HepG2 (cell line): ENCODE results near the gene COLEC12. TPM values are rescaled to one million over a fixed set of nuclear protein-coding genes. Genes with fewer than 3 reads are reported as not detected.

Experiments
- ATAC-seq: fragments of 200-7000 bp; cut with Tn5 transposase; 3 replicates; pipeline ENCODE4 v1.9.1; 2020; ENCODE audit warnings: mild to moderate bottlenecking, moderate library complexity
- BruUV-seq: library from RNA; stranded (reverse); fragments of 400-500 nt; replicated peaks from 2 replicates; lab custom pipeline; 2021; lab: Mats Ljungman, UMichigan
- CTCF ChIA-PET: fragments of 300-600 bp; formaldehyde crosslinking; extraction: SDS; loops from one replicate; lab custom pipeline; 2021; ENCODE audit warnings: low total read pairs, inconsistent platforms, low intra/inter-chr PET ratio; lab: Yijun Ruan, JAX
- POLR2A ChIA-PET: fragments of 350-600 bp; sonication (Branson Sonifier 250); formaldehyde crosslinking; loops from one replicate; lab custom pipeline; 2020; ENCODE audit warnings: antibody characterized with exemption, inconsistent platforms; lab: Yijun Ruan, JAX
- DNase-seq: peaks from one replicate; pipeline ENCODE4 v3.0.0-alpha.2; 2015; ENCODE audit warnings: low spot score
- FAIRE-seq: peaks from 3 replicates; lab custom pipeline; 2011; peaks lifted over from hg19 to GRCh38; lab: Jason Lieb, UNC
- H2AFZ ChIP-seq: one replicate; pipeline ENCODE4 v1.6.1; 2011; ENCODE audit warnings: low read length, inconsistent platforms
- H3K27ac ChIP-seq: fragments of 300-600 bp; 3 replicates; pipeline ENCODE4 v1.8.0; 2011; ENCODE audit warnings: mixed run types, mild to moderate bottlenecking, mixed read lengths, low read length, inconsistent platforms; ENCODE audit not compliant: insufficient read depth; ENCODE audit errors: extremely low read length
- H3K27me3 ChIP-seq, 2 experiments: fragments of 200-600 bp in 1 of 2; 2 replicates in 1 of 2; 3 replicates in 1 of 2; pipeline versions ENCODE4 v1.6.0 to v1.8.0; 2011; ENCODE audit warnings: low read length in 2 of 2, mild to moderate bottlenecking in 2 of 2, moderate library complexity in 2 of 2, inconsistent platforms in 1 of 2; ENCODE audit not compliant: insufficient read depth in 2 of 2, control insufficient read depth in 1 of 2
- H3K36me3 ChIP-seq, 2 experiments: fragments of 200-600 bp in 1 of 2; replicated peaks in 1 of 2; 2 replicates in 1 of 2; 3 replicates in 1 of 2; pipeline versions ENCODE4 v1.5.1 to v1.8.0; 2011; ENCODE audit warnings: low read length in 2 of 2, inconsistent platforms in 1 of 2; ENCODE audit not compliant: insufficient read depth in 2 of 2, control insufficient read depth in 1 of 2
- H3K4me1 ChIP-seq: 2 replicates; pipeline ENCODE4 v1.5.1; 2012; ENCODE audit warnings: low read length, inconsistent platforms; ENCODE audit not compliant: insufficient read depth
- H3K4me2 ChIP-seq: 2 replicates; pipeline ENCODE4 v1.6.0; 2011; ENCODE audit warnings: low read depth, low read length, inconsistent platforms
- H3K4me3 ChIP-seq, 3 experiments: fragments of 200-600 bp in 1 of 3; sonication (generic), shearing (Covaris generic) in 1 of 3; replicated peaks in 1 of 3; 2 replicates each; pipeline ENCODE4 v1.5.1; 2011 to 2016; ENCODE audit warnings: low read length in 3 of 3, inconsistent platforms in 2 of 3, low read depth in 2 of 3, mild to moderate bottlenecking in 2 of 3, control low read depth in 1 of 3, mixed read lengths in 1 of 3; ENCODE audit not compliant: insufficient read depth in 1 of 3
- H3K79me2 ChIP-seq: one replicate; pipeline ENCODE4 v1.6.1; 2011; ENCODE audit warnings: low read length, inconsistent platforms; ENCODE audit not compliant: insufficient read depth
- H3K9ac ChIP-seq: 2 replicates; pipeline ENCODE4 v1.6.0; 2011; ENCODE audit warnings: mild to moderate bottlenecking, low read depth, low read length, inconsistent platforms; ENCODE audit not compliant: insufficient read depth
- H3K9me3 ChIP-seq: 2 replicates; pipeline ENCODE4 v1.5.1; 2012; ENCODE audit warnings: mild to moderate bottlenecking, low read length
- H4K20me1 ChIP-seq: 2 replicates; pipeline ENCODE4 v1.6.0; 2011; ENCODE audit warnings: inconsistent platforms, mild to moderate bottlenecking, low read length, moderate library complexity; ENCODE audit not compliant: insufficient read depth
- BORCS8-MEF2B ChIP-seq: sonication (generic); formaldehyde crosslinking; IDR thresholded peaks from 2 replicates; pipeline ENCODE4 v1.8.0; 2022; ENCODE audit warnings: mild to moderate bottlenecking, missing genetic modification reagents
- CEBPB ChIP-seq: IDR thresholded peaks from 2 replicates; pipeline ENCODE4 v1.6.1; 2011; ENCODE audit warnings: low read depth, low read length, improper control_type of control experiment, borderline replicate concordance
- HNRNPK ChIP-seq: fragments of 200-400 bp; formaldehyde crosslinking; IDR thresholded peaks from 2 replicates; pipeline ENCODE4 v1.6.1; 2018; ENCODE audit warnings: low read length, low read depth, moderate library complexity, mild to moderate bottlenecking; ENCODE audit not compliant: poor library complexity, severe bottlenecking
- NFATC3 ChIP-seq: sonication (generic); formaldehyde crosslinking; IDR thresholded peaks from 2 replicates; pipeline ENCODE4 v1.5.1; 2020; ENCODE audit warnings: mild to moderate bottlenecking, missing genetic modification reagents
- NFE2 ChIP-seq: sonication (generic); formaldehyde crosslinking; IDR thresholded peaks from 2 replicates; pipeline ENCODE4 v1.4.0; 2020; ENCODE audit warnings: missing genetic modification reagents
- RERE ChIP-seq: IDR thresholded peaks from 2 replicates; pipeline ENCODE4 v1.6.1; 2016; ENCODE audit warnings: low read depth, missing genetic modification reagents, missing compliant biosample characterization
- SAFB2 ChIP-seq: sonication (generic); formaldehyde crosslinking; IDR thresholded peaks from 2 replicates; pipeline ENCODE4 v1.5.1; 2020; ENCODE audit warnings: missing genetic modification reagents, low read depth, mild to moderate bottlenecking, borderline replicate concordance
- SIX4 ChIP-seq: sonication (generic); formaldehyde crosslinking; IDR thresholded peaks from 2 replicates; pipeline ENCODE4 v1.4.0; 2020; ENCODE audit warnings: missing genetic modification reagents
- ZNF205 ChIP-seq: IDR thresholded peaks from 2 replicates; pipeline ENCODE4 v1.6.1; 2018; ENCODE audit warnings: missing biosample characterization, missing genetic modification reagents
- ZNF224 ChIP-seq: sonication (generic); formaldehyde crosslinking; IDR thresholded peaks from 2 replicates; pipeline ENCODE4 v1.5.0; 2020; ENCODE audit warnings: mild to moderate bottlenecking, missing genetic modification reagents
- ZNF562 ChIP-seq: sonication (generic); formaldehyde crosslinking; IDR thresholded peaks from 2 replicates; pipeline ENCODE4 v1.8.0; 2022; ENCODE audit warnings: missing genetic modification reagents, borderline replicate concordance
- ZNF670 ChIP-seq: sonication (generic); formaldehyde crosslinking; IDR thresholded peaks from 2 replicates; pipeline ENCODE4 v1.8.0; 2022; ENCODE audit warnings: mild to moderate bottlenecking, missing genetic modification reagents, borderline replicate concordance
- ZNF772 ChIP-seq: sonication (generic); formaldehyde crosslinking; IDR thresholded peaks from 2 replicates; pipeline ENCODE4 v1.5.0; 2020; ENCODE audit warnings: mild to moderate bottlenecking, missing genetic modification reagents
- WGBS: methylation state at CpG from one replicate; pipeline ENCODE4 v1.1.6; 2017; ENCODE audit warnings: low lambda C conversion rate; 5-methylcytosine and 5-hydroxymethylcytosine counted together
- in situ Hi-C: cut with HindIII; loops from 2 replicates; pipeline ENCODE4 v1.10.0; 2017; ENCODE audit warnings: low pct_unique_long_range_greater_than_20kb; ENCODE audit not compliant: extremely low pct_ligation_motif_present
- intact Hi-C: fragments of 100-400 bp; cut with micrococcal nuclease; formaldehyde crosslinking; loops from one replicate; pipeline ENCODE4 v1.10.0; 2022; ENCODE audit not compliant: unreplicated experiment
- polyA plus RNA-seq, 8 experiments: library from polyadenylated mRNA; depleted of rRNA in 3 of 8; stranded (reverse) in 7 of 8; unstranded in 1 of 8; fragments of >200 nt; fragmentation: Illumina TruSeq in 4 of 8; extraction: Trizol in 4 of 8; gene quantifications; 2 replicates each; pipeline versions ENCODE4 v1.2.1 to v1.2.3, GENCODE V29; 2011 to 2016; ENCODE audit warnings: low read depth in 4 of 8, missing spikeins in 1 of 8, mixed read lengths in 1 of 8; ENCODE audit not compliant: insufficient read depth in 1 of 8
- total RNA-seq, 5 experiments: library from RNA; depleted of rRNA; stranded (reverse); fragments of >200 nt; fragmentation: Illumina TruSeq; extraction: Trizol; gene quantifications; 2 replicates each; pipeline ENCODE4 v1.2.3, GENCODE V29; 2016; ENCODE audit warnings: low read depth in 1 of 5

Gene COLEC12
- total and polyA plus RNA-seq, 2 of the 13 experiments (the other 11 are each of a cell fraction or from before 2014, with no cell fraction given): 0.02 to 0.11 TPM

GRCh38 chr18:434410-434809 lies 66.1 kb downstream of the COLEC12 start:
- Histone ChIP-seq H2AFZ (no peak overlapping the region), H3K79me2 (no peaks in the 10 kb centered on the region), H3K4me2 (no peak overlapping the region), H3K4me1 (no peaks in the 10 kb centered on the region), H3K4me3 (no peak overlapping the region), H3K36me3 (no peaks in the 10 kb centered on the region), H3K9ac (no peak overlapping the region), H3K27ac (no peak overlapping the region), H4K20me1 (no peaks in the 10 kb centered on the region), H3K9me3 (no peaks in the 10 kb centered on the region), H3K27me3 (no peaks in the 10 kb centered on the region; a peak in 2 of 5 replicates)
- TF ChIP-seq CEBPB (peak; percentile 40; the same call in 1 of the 2 replicates), BORCS8-MEF2B (CRISPR knock-in tag) (no peak), ZNF224 (CRISPR knock-in tag) (no peak)
- CTCF ChIA-PET: no interaction called here
- intact Hi-C loops: no loop called here
- ATAC-seq (no peak), FAIRE-seq (no peak), DNase-seq (no peak)
- 0% methylated on average over 1 of the region's 1 CpG for WGBS
- POLR2A ChIA-PET: no interaction called here
- no TSS peak for BruUV-seq
- in situ Hi-C loops: no loop called here

GRCh38 chr18:433960-434359 lies 66.5 kb downstream of the COLEC12 start:
- CTCF ChIA-PET: no interaction called here
- H3K36me3 ChIP-seq: no peaks in the 10 kb centered on the region
- 80% methylated on average over 2 of the region's 2 CpGs for WGBS
- H3K4me3 ChIP-seq: no peak overlapping the region
- BruUV-seq: no TSS peak
- no peaks in the 10 kb centered on the region for H3K9me3 ChIP-seq
- H3K4me1 ChIP-seq: no peaks in the 10 kb centered on the region
- H2AFZ ChIP-seq: no peak overlapping the region
- H3K4me2 ChIP-seq: no peak overlapping the region
- FAIRE-seq (no peak), DNase-seq (no peak), ATAC-seq (no peak)
- no peaks in the 10 kb centered on the region for H4K20me1 ChIP-seq
- POLR2A ChIA-PET: no interaction called here
- H3K9ac ChIP-seq: no peak overlapping the region
- in situ Hi-C loops (no loop called here), intact Hi-C loops (no loop called here)
- no peaks in the 10 kb centered on the region for H3K79me2 ChIP-seq
- H3K27ac ChIP-seq: no peak overlapping the region
- H3K27me3 ChIP-seq: no peaks in the 10 kb centered on the region; a peak in 2 of 5 replicates
- no peak for TF ChIP-seq SAFB2 (CRISPR knock-in tag)
- no peak for TF ChIP-seq ZNF205
- no peak for TF ChIP-seq NFE2
- TF ChIP-seq RERE (CRISPR knock-in tag): no peak
- TF ChIP-seq ZNF562: no peak
- TF ChIP-seq HNRNPK: no peak
- TF ChIP-seq ZNF670: no peak
- no peak for TF ChIP-seq ZNF772 (CRISPR knock-in tag)
- no peak for TF ChIP-seq SIX4 (CRISPR knock-in tag)
- TF ChIP-seq NFATC3 (CRISPR knock-in tag): no peak
